OCI-LY7 (cell line): Measurements from ENCODE around the gene NVL. TPM values are rescaled to one million over a fixed set of nuclear protein-coding genes. Genes with fewer than 3 reads are reported as not detected.

ENCODE experiments used
- BruUV-seq: library from RNA; stranded (reverse); fragments of 400-500 nt; replicated peaks from 2 replicates; lab custom pipeline; 2021; lab: Mats Ljungman, UMichigan
- CTCF ChIA-PET: fragments of 300-600 bp; sonication (Branson Sonifier 250); formaldehyde crosslinking; loops from one replicate; lab custom pipeline; 2022; ENCODE audit warnings: antibody characterized with exemption; ENCODE audit not compliant: unreplicated experiment; lab: Charles Lee
- POLR2A ChIA-PET: fragments of 300-600 bp; sonication (Branson Sonifier 250); formaldehyde crosslinking; loops from one replicate; lab custom pipeline; 2022; ENCODE audit warnings: antibody characterized with exemption; lab: Charles Lee
- DNase-seq: peaks from one replicate; pipeline ENCODE4 v3.0.0-alpha.2; 2015; ENCODE audit warnings: low spot score
- H2AFZ ChIP-seq: fragments of 200-600 bp; sonication (generic), shearing (Covaris generic); 2 replicates; pipeline ENCODE4 v1.6.1; 2014; ENCODE audit warnings: mild to moderate bottlenecking, antibody characterized with exemption, low read length, moderate library complexity
- H3K27ac ChIP-seq: fragments of 200-600 bp; sonication (generic); 2 replicates; pipeline ENCODE4 v1.5.1; 2014; ENCODE audit warnings: mixed run types, low read depth, mild to moderate bottlenecking, moderate library complexity, low read length, inconsistent platforms; ENCODE audit not compliant: poor library complexity, severe bottlenecking
- H3K36me3 ChIP-seq: fragments of 200-600 bp; sonication (generic); 2 replicates; pipeline ENCODE4 v1.6.1; 2014; ENCODE audit warnings: mild to moderate bottlenecking, antibody characterized with exemption, low read length, moderate library complexity, mixed read lengths; ENCODE audit not compliant: insufficient read depth
- H3K4me1 ChIP-seq: fragments of 200-600 bp; sonication (generic); 2 replicates; pipeline ENCODE4 v1.5.1; 2014; ENCODE audit warnings: mild to moderate bottlenecking, low read length; ENCODE audit not compliant: insufficient read depth, poor library complexity, severe bottlenecking
- H3K4me2 ChIP-seq: fragments of 200-600 bp; sonication (generic); 2 replicates; pipeline ENCODE4 v1.6.1; 2014; ENCODE audit warnings: mild to moderate bottlenecking, low read length
- H3K4me3 ChIP-seq: fragments of 200-600 bp; sonication (generic); 2 replicates; pipeline ENCODE4 v1.5.1; 2014; ENCODE audit warnings: mild to moderate bottlenecking, low read depth, low read length; ENCODE audit not compliant: poor library complexity, severe bottlenecking
- H3K79me2 ChIP-seq: fragments of 200-600 bp; sonication (generic); 2 replicates; pipeline ENCODE4 v1.6.1; 2016; ENCODE audit warnings: low read depth, mild to moderate bottlenecking, low read length, moderate library complexity, mixed read lengths; ENCODE audit not compliant: insufficient read depth
- H3K9me2 ChIP-seq: fragments of 200-600 bp; sonication (generic); 2 replicates; pipeline ENCODE4 v1.6.1; 2016; ENCODE audit warnings: mild to moderate bottlenecking, low read length, mixed read lengths; ENCODE audit not compliant: insufficient read depth
- H3K9me3 ChIP-seq: fragments of 200-600 bp; sonication (generic); 2 replicates; pipeline ENCODE4 v1.6.1; 2014; ENCODE audit warnings: mild to moderate bottlenecking, mixed run types, low read length, mixed read lengths
- H4K20me1 ChIP-seq: fragments of 200-600 bp; sonication (generic); 2 replicates; pipeline ENCODE4 v1.6.1; 2014; ENCODE audit warnings: mild to moderate bottlenecking, antibody characterized with exemption, low read length, moderate library complexity, mixed read lengths; ENCODE audit not compliant: insufficient read depth
- EZH2phosphoT487 ChIP-seq: fragments of 200-600 bp; sonication (generic); IDR thresholded peaks from 2 replicates; pipeline ENCODE4 v1.6.1; 2018; ENCODE audit warnings: low read depth, borderline replicate concordance, mild to moderate bottlenecking, mixed run types, antibody characterized with exemption, low read length, moderate library complexity, mixed read lengths
- intact Hi-C: fragments of 100-400 bp; cut with micrococcal nuclease; formaldehyde crosslinking; loops from one replicate; pipeline ENCODE4 v1.10.0; 2022; ENCODE audit not compliant: unreplicated experiment
- total RNA-seq, 2 experiments: library from RNA; depleted of rRNA in 1 of 2; stranded (reverse); fragments of >200 nt in 1 of 2; shearing (Covaris generic) in 1 of 2; gene quantifications; 2 replicates each; pipeline ENCODE4 v1.2.3, GENCODE V29; 2014 to 2022
- TF ChIP-seq, protein P1 (sequence below): fragments of 200-600 bp; sonication (generic); conservative IDR thresholded peaks from 2 replicates; pipeline ENCODE4 v1.5.1; 2014; ENCODE audit warnings: mild to moderate bottlenecking, antibody characterized with exemption, low read length, moderate library complexity, mixed read lengths

The NVL gene
- total RNA-seq, 2 experiments from 2014 or later: 31.6 to 43.0 TPM

DNA sequence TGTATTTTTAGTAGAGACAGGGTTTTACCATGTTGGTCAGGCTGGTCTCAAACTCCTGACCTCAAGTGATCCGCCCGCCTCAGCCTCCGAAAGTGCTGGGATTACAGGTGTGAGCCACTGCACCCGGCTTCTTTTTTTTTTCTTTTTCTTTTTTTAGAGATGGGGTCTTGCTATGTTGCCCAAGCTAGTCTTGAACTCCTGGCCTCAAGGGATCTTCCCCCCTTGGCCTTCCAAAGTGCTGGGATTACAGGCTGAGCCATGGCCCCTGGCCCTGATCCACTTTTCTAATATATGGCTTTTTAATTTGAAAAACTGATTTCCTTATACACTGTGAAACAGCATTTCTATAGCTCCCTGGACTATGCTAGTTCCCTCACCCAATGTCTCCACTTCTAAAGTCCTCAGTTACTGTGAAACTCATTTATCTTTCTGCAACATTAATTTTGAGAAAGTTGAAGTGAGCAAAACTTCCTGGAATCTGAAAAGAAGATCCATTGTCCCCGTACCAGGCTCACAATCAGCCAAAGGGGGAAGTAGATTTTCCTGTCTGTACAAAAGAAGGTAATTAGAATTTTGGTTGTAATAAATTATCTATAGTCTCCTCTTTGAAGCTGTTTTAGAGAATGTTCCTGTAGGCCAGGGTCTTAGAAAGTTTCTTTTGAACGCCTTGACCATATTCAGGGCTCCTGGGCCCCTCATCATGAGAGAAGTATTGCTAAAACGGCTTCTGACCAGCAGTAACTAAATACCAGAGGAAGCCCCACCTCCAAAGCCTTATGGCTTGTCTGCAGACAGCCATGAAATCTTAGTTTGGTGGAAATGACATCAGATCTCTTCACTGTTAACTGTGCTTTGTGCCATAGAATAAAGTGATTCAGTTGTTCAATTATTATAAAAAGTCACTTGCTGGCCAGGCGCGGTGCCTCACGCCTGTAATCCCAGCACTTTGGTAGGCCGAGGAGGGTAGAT is 112.0 kb downstream of the NVL start:
- no peaks in the 10 kb centered on the region for H4K20me1 ChIP-seq
- peak overlapping the region; percentile 64; the same call in 1 of the 2 replicates for H2AFZ ChIP-seq
- H3K4me3 ChIP-seq: no peak overlapping the region
- no peak overlapping the region for H3K4me2 ChIP-seq
- intact Hi-C loops: no loop called here
- CTCF ChIA-PET: no interaction called here
- H3K79me2 ChIP-seq: no peaks in the 10 kb centered on the region
- DNase-seq: no peak
- BruUV-seq: no TSS peak
- no peaks in the 10 kb centered on the region for H3K4me1 ChIP-seq
- POLR2A ChIA-PET: no interaction called here
- no peak overlapping the region for H3K27ac ChIP-seq
- no peak for TF ChIP-seq EZH2phosphoT487
- TF ChIP-seq, protein P1, sequence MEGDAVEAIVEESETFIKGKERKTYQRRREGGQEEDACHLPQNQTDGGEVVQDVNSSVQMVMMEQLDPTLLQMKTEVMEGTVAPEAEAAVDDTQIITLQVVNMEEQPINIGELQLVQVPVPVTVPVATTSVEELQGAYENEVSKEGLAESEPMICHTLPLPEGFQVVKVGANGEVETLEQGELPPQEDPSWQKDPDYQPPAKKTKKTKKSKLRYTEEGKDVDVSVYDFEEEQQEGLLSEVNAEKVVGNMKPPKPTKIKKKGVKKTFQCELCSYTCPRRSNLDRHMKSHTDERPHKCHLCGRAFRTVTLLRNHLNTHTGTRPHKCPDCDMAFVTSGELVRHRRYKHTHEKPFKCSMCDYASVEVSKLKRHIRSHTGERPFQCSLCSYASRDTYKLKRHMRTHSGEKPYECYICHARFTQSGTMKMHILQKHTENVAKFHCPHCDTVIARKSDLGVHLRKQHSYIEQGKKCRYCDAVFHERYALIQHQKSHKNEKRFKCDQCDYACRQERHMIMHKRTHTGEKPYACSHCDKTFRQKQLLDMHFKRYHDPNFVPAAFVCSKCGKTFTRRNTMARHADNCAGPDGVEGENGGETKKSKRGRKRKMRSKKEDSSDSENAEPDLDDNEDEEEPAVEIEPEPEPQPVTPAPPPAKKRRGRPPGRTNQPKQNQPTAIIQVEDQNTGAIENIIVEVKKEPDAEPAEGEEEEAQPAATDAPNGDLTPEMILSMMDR: no peak
- H3K36me3 ChIP-seq: no peaks in the 10 kb centered on the region
- no peaks in the 10 kb centered on the region for H3K9me2 ChIP-seq
- H3K9me3 ChIP-seq: no peaks in the 10 kb centered on the region

DNA sequence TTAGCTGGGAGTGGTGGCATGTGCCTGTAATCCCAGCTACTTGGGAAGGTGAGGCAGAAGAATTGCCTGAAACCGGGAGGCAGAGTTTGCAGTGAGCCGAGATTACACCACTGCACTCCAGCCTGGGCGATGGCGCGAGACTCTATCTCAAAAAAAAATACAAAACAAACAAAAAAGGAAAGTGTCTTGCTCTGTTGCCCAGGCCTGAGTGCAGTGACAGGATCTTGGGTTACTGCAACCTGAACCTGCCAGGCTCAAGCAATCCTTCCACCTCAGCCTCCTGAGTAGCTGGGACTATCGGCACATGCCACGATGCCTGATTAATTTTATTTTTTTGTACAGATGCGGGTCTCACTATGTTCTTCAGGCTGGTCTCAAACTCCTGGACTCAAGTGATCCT is 113.6 kb downstream of the NVL start:
- intact Hi-C loops: no loop called here
- no peak for TF ChIP-seq EZH2phosphoT487
- TF ChIP-seq, protein P1: no peak
- H4K20me1 ChIP-seq: no peaks in the 10 kb centered on the region
- CTCF ChIA-PET: no interaction called here
- no peak overlapping the region for H3K4me3 ChIP-seq
- no peak overlapping the region for H2AFZ ChIP-seq
- H3K9me3 ChIP-seq: no peaks in the 10 kb centered on the region
- POLR2A ChIA-PET: no interaction called here
- no peaks in the 10 kb centered on the region for H3K36me3 ChIP-seq
- H3K79me2 ChIP-seq: no peaks in the 10 kb centered on the region
- no peak overlapping the region for H3K27ac ChIP-seq
- no TSS peak for BruUV-seq
- H3K9me2 ChIP-seq: no peaks in the 10 kb centered on the region
- DNase-seq: no peak
- H3K4me2 ChIP-seq: no peak overlapping the region
- H3K4me1 ChIP-seq: no peaks in the 10 kb centered on the region
